CD8-positive, alpha-beta memory T cell (primary cell): Measurements from ENCODE around the gene LIAS. TPM values are rescaled to one million over a fixed set of nuclear protein-coding genes. Genes with fewer than 3 reads are reported as not detected.
"Not testable (repeated sequence)": the region's sequence is repeated elsewhere in the genome, so short reads cannot be mapped to it uniquely, and the experiment has no call there.

Source experiments
- CTCF ChIA-PET: fragments of 350-600 bp; sonication (Branson Sonifier 250); formaldehyde crosslinking; loops from one replicate; lab custom pipeline; 2021; ENCODE audit warnings: antibody characterized with exemption; lab: Charles Lee
- POLR2A ChIA-PET: fragments of 350-600 bp; sonication (Branson Sonifier 250); formaldehyde crosslinking; loops from one replicate; lab custom pipeline; 2021; ENCODE audit warnings: antibody characterized with exemption; lab: Charles Lee
- DNase-seq, 5 donors: peaks; one replicate each; pipeline versions ENCODE4 v3.0.0 to v3.0.0-alpha.2; 2020 to 2022; ENCODE audit warnings: mixed read lengths in 1 of 5
- H3K27ac ChIP-seq: one replicate; pipeline ENCODE4 v1.7.0; 2013; ENCODE audit warnings: low read depth, mild to moderate bottlenecking, low read length, moderate library complexity
- H3K27me3 ChIP-seq: 2 replicates; pipeline ENCODE4 v1.7.0; 2013; ENCODE audit warnings: low read length, mild to moderate bottlenecking; ENCODE audit not compliant: insufficient read depth, poor library complexity, severe bottlenecking
- H3K36me3 ChIP-seq: 2 replicates; pipeline ENCODE4 v1.7.0; 2013; ENCODE audit warnings: mild to moderate bottlenecking, low read length, moderate library complexity; ENCODE audit not compliant: insufficient read depth
- H3K4me1 ChIP-seq: 2 replicates; pipeline ENCODE4 v1.7.0; 2013; ENCODE audit warnings: mild to moderate bottlenecking, low read length, moderate library complexity; ENCODE audit not compliant: insufficient read depth
- H3K4me3 ChIP-seq: 2 replicates; pipeline ENCODE4 v1.7.0; 2013; ENCODE audit warnings: mild to moderate bottlenecking, low read length
- H3K9me3 ChIP-seq: 2 replicates; pipeline ENCODE4 v1.7.0; 2013; ENCODE audit warnings: mild to moderate bottlenecking, low read length
- H3K27ac Mint-ChIP-seq, 8 donors: one replicate each; pipeline ENCODE4 v1.8.0; 2020 to 2021; ENCODE audit warnings: mixed read lengths in 8 of 8, mild to moderate bottlenecking in 6 of 8, inconsistent platforms in 3 of 8, moderate library complexity in 3 of 8
- H3K27me3 Mint-ChIP-seq, 2 donors: one replicate each; pipeline ENCODE4 v1.8.0; 2020 to 2021; ENCODE audit warnings: mixed read lengths in 2 of 2, mild to moderate bottlenecking in 1 of 2, moderate library complexity in 1 of 2
- H3K36me3 Mint-ChIP-seq, 3 donors: one replicate each; pipeline ENCODE4 v1.8.0; 2020 to 2021; ENCODE audit warnings: mixed read lengths in 3 of 3, inconsistent platforms in 1 of 3, mild to moderate bottlenecking in 1 of 3
- H3K4me1 Mint-ChIP-seq, 3 donors: one replicate each; pipeline ENCODE4 v1.8.0; 2020 to 2021; ENCODE audit warnings: mixed read lengths in 3 of 3, inconsistent platforms in 1 of 3, mild to moderate bottlenecking in 1 of 3
- H3K4me3 Mint-ChIP-seq, 7 donors: one replicate each; pipeline ENCODE4 v1.8.0; 2020 to 2021; ENCODE audit warnings: mixed read lengths in 7 of 7, mild to moderate bottlenecking in 6 of 7, moderate library complexity in 4 of 7, inconsistent platforms in 2 of 7
- H3K9me3 Mint-ChIP-seq, 5 donors: one replicate each; pipeline ENCODE4 v1.8.0; 2020 to 2022; ENCODE audit warnings: mixed read lengths in 5 of 5, mild to moderate bottlenecking in 3 of 5, moderate library complexity in 2 of 5, inconsistent platforms in 1 of 5
- polyA plus RNA-seq: library from polyadenylated mRNA; unstranded; fragments of 300-500 nt; fragmentation: Illumina TruSeq; gene quantifications from one replicate; pipeline ENCODE4 v1.2.3, GENCODE V29; 2021
- total RNA-seq, 2 experiments: library from RNA; stranded (reverse); gene quantifications; one replicate each; pipeline ENCODE4 v1.2.3, GENCODE V29; 2021

Gene LIAS
- total and polyA plus RNA-seq, 3 experiments from 2014 or later, result 13.0 to 38.0 (median 34.0) TPM

- Histone ChIP-seq H3K36me3 (no peaks in the 10 kb centered on the region), H3K4me1 (no peaks in the 10 kb centered on the region), H3K9me3 (no peaks in the 10 kb centered on the region), H3K27me3 (no peaks in the 10 kb centered on the region), H3K4me3 (no peak overlapping the region), H3K27ac (no peak overlapping the region)
- H3K27ac Mint-ChIP-seq, result no peak overlapping the region
- no peaks in the 10 kb centered on the region for H3K9me3 Mint-ChIP-seq
- H3K27me3 Mint-ChIP-seq, result no peaks in the 10 kb centered on the region
- ChIA-PET CTCF (interaction anchor here (0.6 kb wide), 1 partner anchor 230 kb away, joined by 5 read pairs; no protein-coding TSS in a partner anchor), POLR2A (no interaction called here)
- no peak overlapping the region for H3K4me3 Mint-ChIP-seq
- H3K36me3 Mint-ChIP-seq, result peaks cover 3 to 15% (median 7%) of the 10 kb centered on the region in 3 donors
- DNase-seq, result no peak
- H3K4me1 Mint-ChIP-seq, result no peaks in the 10 kb centered on the region
Observed at GRCh38 chr4:39495446-39496213, 36.8 kb downstream of the LIAS start.

GRCh38 chr4:39497909-39498726 lies 39.3 kb downstream of the LIAS start:
- Mint-ChIP-seq H3K27me3 (no peaks in the 10 kb centered on the region), H3K36me3 (peaks cover 3 to 30% (median 13%) of the 10 kb centered on the region in 3 donors), H3K4me3 (no peak overlapping the region), H3K4me1 (no peaks in the 10 kb centered on the region), H3K27ac (peak overlapping the region in 2 of 8 donors; percentile 64 to 75), H3K9me3 (no peaks in the 10 kb centered on the region)
- CTCF ChIA-PET, result no interaction called here
- H3K4me1 ChIP-seq, result no peaks in the 10 kb centered on the region
- no peaks in the 10 kb centered on the region for H3K9me3 ChIP-seq
- no peaks in the 10 kb centered on the region for H3K36me3 ChIP-seq
- H3K27me3 ChIP-seq, result no peaks in the 10 kb centered on the region
- DNase-seq, result no peak
- no peak overlapping the region for H3K4me3 ChIP-seq
- no peak overlapping the region for H3K27ac ChIP-seq
- POLR2A ChIA-PET, result interaction anchor here (0.6 kb wide), 1 partner anchor 78 kb away, joined by 6 read pairs; no protein-coding TSS in a partner anchor

GRCh38 chr4:39498727-39499020 lies 39.8 kb downstream of the LIAS start:
- no peak overlapping the region for H3K4me3 ChIP-seq
- H3K4me1 Mint-ChIP-seq, result no peaks in the 10 kb centered on the region
- no peaks in the 10 kb centered on the region for H3K36me3 ChIP-seq
- ChIA-PET POLR2A (interaction anchor here (0.6 kb wide), 1 partner anchor 79 kb away, joined by 6 read pairs; no protein-coding TSS in a partner anchor), CTCF (no interaction called here)
- no peaks in the 10 kb centered on the region for H3K9me3 ChIP-seq
- no peaks in the 10 kb centered on the region for H3K27me3 Mint-ChIP-seq
- H3K27me3 ChIP-seq, result no peaks in the 10 kb centered on the region
- no peak overlapping the region for H3K4me3 Mint-ChIP-seq
- no peaks in the 10 kb centered on the region for H3K4me1 ChIP-seq
- no peak for DNase-seq
- no peaks in the 10 kb centered on the region for H3K9me3 Mint-ChIP-seq
- no peak overlapping the region for H3K27ac ChIP-seq
- H3K27ac Mint-ChIP-seq, result peak overlapping the region in 1 of 8 donors; percentile 17
- peaks cover 3 to 36% (median 18%) of the 10 kb centered on the region in 3 donors for H3K36me3 Mint-ChIP-seq

GRCh38 chr4:39502019-39502663 lies 43.3 kb downstream of the LIAS start:
- ChIA-PET CTCF (interaction anchor here (0.8 kb wide), 1 partner anchor 12 kb away, joined by 4 read pairs; no protein-coding TSS in a partner anchor), POLR2A (no interaction called here)
- H3K27ac Mint-ChIP-seq, result peak overlapping the region in 3 of 8 donors; percentile 32 to 55 (median 43)
- DNase-seq, result no peak
- no peaks in the 10 kb centered on the region for H3K4me1 Mint-ChIP-seq
- no peak overlapping the region for H3K4me3 ChIP-seq
- no peaks in the 10 kb centered on the region for H3K4me1 ChIP-seq
- peaks cover 5% of the 10 kb centered on the region for H3K36me3 ChIP-seq
- no peaks in the 10 kb centered on the region for H3K9me3 Mint-ChIP-seq
- no peaks in the 10 kb centered on the region for H3K27me3 ChIP-seq
- H3K4me3 Mint-ChIP-seq, result no peak overlapping the region
- peaks cover 3 to 67% (median 28%) of the 10 kb centered on the region in 3 donors for H3K36me3 Mint-ChIP-seq
- no peak overlapping the region for H3K27ac ChIP-seq
- H3K9me3 ChIP-seq, result no peaks in the 10 kb centered on the region
- no peaks in the 10 kb centered on the region for H3K27me3 Mint-ChIP-seq

GRCh38 chr4:39502664-39503035 lies 43.8 kb downstream of the LIAS start:
- H3K27me3 Mint-ChIP-seq, H3K9me3 ChIP-seq, POLR2A ChIA-PET, H3K27me3 ChIP-seq, H3K36me3 ChIP-seq, H3K4me1 ChIP-seq, H3K9me3 Mint-ChIP-seq, DNase-seq, H3K4me3 Mint-ChIP-seq, H3K27ac ChIP-seq, H3K4me3 ChIP-seq, H3K4me1 Mint-ChIP-seq: not testable (repeated sequence)
- Mint-ChIP-seq H3K36me3 (peaks cover 3 to 71% (median 28%) of the 10 kb centered on the region in 3 donors), H3K27ac (peak overlapping the region in 3 of 8 donors; percentile 32 to 55 (median 54))
- CTCF ChIA-PET, result interaction anchor here (0.8 kb wide), 1 partner anchor 12 kb away, joined by 4 read pairs; no protein-coding TSS in a partner anchor

- no peak overlapping the region for H3K27ac Mint-ChIP-seq
- no peak overlapping the region for H3K4me3 Mint-ChIP-seq
- Histone ChIP-seq H3K4me1 (no peaks in the 10 kb centered on the region), H3K4me3 (no peak overlapping the region), H3K36me3 (peaks cover 5% of the 10 kb centered on the region), H3K9me3 (no peaks in the 10 kb centered on the region), H3K27me3 (no peaks in the 10 kb centered on the region), H3K27ac (no peak overlapping the region)
- no peaks in the 10 kb centered on the region for H3K4me1 Mint-ChIP-seq
- DNase-seq, result no peak
- ChIA-PET POLR2A (no interaction called here), CTCF (no interaction called here)
- no peaks in the 10 kb centered on the region for H3K9me3 Mint-ChIP-seq
- peaks cover 3 to 80% (median 28%) of the 10 kb centered on the region in 3 donors for H3K36me3 Mint-ChIP-seq
- H3K27me3 Mint-ChIP-seq, result no peaks in the 10 kb centered on the region
Observed at GRCh38 chr4:39504538-39504937, 45.7 kb downstream of the LIAS start.

- no peaks in the 10 kb centered on the region for H3K27me3 Mint-ChIP-seq
- no peaks in the 10 kb centered on the region for H3K4me1 Mint-ChIP-seq
- H3K4me3 ChIP-seq, result no peak overlapping the region
- peaks cover 3 to 85% (median 31%) of the 10 kb centered on the region in 3 donors for H3K36me3 Mint-ChIP-seq
- no peak overlapping the region for H3K27ac ChIP-seq
- H3K9me3 ChIP-seq, result no peaks in the 10 kb centered on the region
- POLR2A ChIA-PET, result interaction anchor here (0.6 kb wide), 2 partner anchors 140 to 429 kb away, joined by 4 to 9 read pairs; partner anchors contain the start of gene RFC1
- H3K27ac Mint-ChIP-seq, result no peak overlapping the region
- no peaks in the 10 kb centered on the region for H3K9me3 Mint-ChIP-seq
- H3K4me3 Mint-ChIP-seq, result no peak overlapping the region
- DNase-seq, result no peak
- peaks cover 5% of the 10 kb centered on the region for H3K36me3 ChIP-seq
- H3K4me1 ChIP-seq, result no peaks in the 10 kb centered on the region
- CTCF ChIA-PET, result interaction anchor here (0.6 kb wide), 1 partner anchor 86 kb away, joined by 3 read pairs; no protein-coding TSS in a partner anchor
- no peaks in the 10 kb centered on the region for H3K27me3 ChIP-seq
Observed at GRCh38 chr4:39505581-39505980, 46.7 kb downstream of the LIAS start.
